H9 (cell line): ENCODE data around the gene HSPA4. TPM values are rescaled to one million over a fixed set of nuclear protein-coding genes. Genes with fewer than 3 reads are reported as not detected.

ENCODE experiments used
- DNase-seq: peaks from one replicate; pipeline ENCODE4 v3.0.0-alpha.2; 2017
- H2AFZ ChIP-seq: one replicate; pipeline ENCODE4 v1.6.1; 2013; ENCODE audit warnings: mild to moderate bottlenecking, low read length, control low read depth, moderate library complexity
- H2AK5ac ChIP-seq: 2 replicates; pipeline ENCODE4 v1.6.1; 2013; ENCODE audit warnings: low read length, control low read depth, mixed read lengths; ENCODE audit not compliant: insufficient read length
- H2BK120ac ChIP-seq: one replicate; pipeline ENCODE4 v1.6.1; 2013; ENCODE audit warnings: low read depth, mild to moderate bottlenecking, low read length, control low read depth, inconsistent platforms; ENCODE audit not compliant: poor library complexity, severe bottlenecking
- H2BK12ac ChIP-seq: 2 replicates; pipeline ENCODE4 v1.6.1; 2013; ENCODE audit warnings: low read length, control low read depth, mixed read lengths, low read depth; ENCODE audit not compliant: insufficient read length
- H2BK15ac ChIP-seq: 2 replicates; pipeline ENCODE4 v1.6.1; 2013; ENCODE audit warnings: low read depth, low read length, control low read depth
- H2BK20ac ChIP-seq: one replicate; pipeline ENCODE4 v1.6.1; 2013; ENCODE audit warnings: low read depth, mild to moderate bottlenecking, low read length, control low read depth, inconsistent platforms; ENCODE audit not compliant: poor library complexity, severe bottlenecking
- H2BK5ac ChIP-seq: 2 replicates; pipeline ENCODE4 v1.6.1; 2013; ENCODE audit warnings: low read length, control low read depth, mixed read lengths; ENCODE audit not compliant: insufficient read length
- H3K14ac ChIP-seq: 2 replicates; pipeline ENCODE4 v1.6.1; 2013; ENCODE audit warnings: low read length, control low read depth; ENCODE audit not compliant: insufficient read depth
- H3K18ac ChIP-seq: 2 replicates; pipeline ENCODE4 v1.6.1; 2013; ENCODE audit warnings: low read depth, mild to moderate bottlenecking, mixed read lengths, low read length, control low read depth; ENCODE audit not compliant: insufficient read length
- H3K23ac ChIP-seq: 2 replicates; pipeline ENCODE4 v1.6.1; 2013; ENCODE audit warnings: low read length, control low read depth, mixed read lengths, low read depth; ENCODE audit not compliant: insufficient read length
- H3K23me2 ChIP-seq: 2 replicates; pipeline ENCODE4 v1.6.1; 2013; ENCODE audit warnings: low read depth, mild to moderate bottlenecking, mixed read lengths, low read length, control low read depth; ENCODE audit not compliant: insufficient read length, poor library complexity, severe bottlenecking
- H3K27ac ChIP-seq: 2 replicates; pipeline ENCODE4 v1.5.1; 2013; ENCODE audit warnings: low read length, control low read depth, mixed read lengths, low read depth; ENCODE audit not compliant: insufficient read length
- H3K27me3 ChIP-seq: 2 replicates; pipeline ENCODE4 v1.6.1; 2013; ENCODE audit warnings: low read length, control low read depth, inconsistent platforms; ENCODE audit not compliant: insufficient read depth
- H3K4ac ChIP-seq: 2 replicates; pipeline ENCODE4 v1.6.1; 2013; ENCODE audit warnings: low read depth, mild to moderate bottlenecking, control low read depth, inconsistent platforms, low read length, moderate library complexity
- H3K4me1 ChIP-seq: 2 replicates; pipeline ENCODE4 v1.6.1; 2013; ENCODE audit warnings: low read length, control low read depth, inconsistent platforms; ENCODE audit not compliant: insufficient read depth
- H3K4me2 ChIP-seq: 2 replicates; pipeline ENCODE4 v1.6.1; 2013; ENCODE audit warnings: low read length, control low read depth, mixed read lengths; ENCODE audit not compliant: insufficient read length, insufficient read depth
- H3K56ac ChIP-seq: 2 replicates; pipeline ENCODE4 v1.6.1; 2013; ENCODE audit warnings: low read depth, mild to moderate bottlenecking, mixed read lengths, low read length, control low read depth; ENCODE audit not compliant: insufficient read length
- H3K79me1 ChIP-seq: 2 replicates; pipeline ENCODE4 v1.6.1; 2013; ENCODE audit warnings: low read depth, mild to moderate bottlenecking, moderate library complexity, low read length, control low read depth, inconsistent platforms; ENCODE audit not compliant: insufficient read depth, poor library complexity, severe bottlenecking
- H3K79me2 ChIP-seq: 2 replicates; pipeline ENCODE4 v1.6.1; 2013; ENCODE audit warnings: low read length, control low read depth, inconsistent platforms; ENCODE audit not compliant: insufficient read depth
- H3K9ac ChIP-seq: 2 replicates; pipeline ENCODE4 v1.6.1; 2013; ENCODE audit warnings: low read length, control low read depth, mixed read lengths; ENCODE audit not compliant: insufficient read length; ENCODE audit errors: extremely low read depth
- H3K9me3 ChIP-seq: one replicate; pipeline ENCODE4 v1.6.1; 2013; ENCODE audit warnings: low read depth, low read length, inconsistent platforms; ENCODE audit not compliant: control insufficient read depth
- H3T11ph ChIP-seq: one replicate; pipeline ENCODE4 v1.6.1; 2013; ENCODE audit warnings: mild to moderate bottlenecking, low read length, control low read depth, inconsistent platforms
- H4K20me1 ChIP-seq: one replicate; pipeline ENCODE4 v1.6.1; 2013; ENCODE audit not compliant: control insufficient read depth, insufficient read length, insufficient read depth
- H4K5ac ChIP-seq: 2 replicates; pipeline ENCODE4 v1.6.1; 2013; ENCODE audit warnings: low read depth, mild to moderate bottlenecking, mixed read lengths, low read length, control low read depth; ENCODE audit not compliant: insufficient read length
- H4K8ac ChIP-seq: replicated peaks from 2 replicates; pipeline ENCODE4 v1.6.1; 2013; ENCODE audit warnings: low read length, control low read depth, mixed read lengths, low read depth; ENCODE audit not compliant: insufficient read length
- H4K91ac ChIP-seq: 2 replicates; pipeline ENCODE4 v1.6.1; 2013; ENCODE audit warnings: low read depth, mild to moderate bottlenecking, moderate library complexity, mixed read lengths, low read length, control low read depth; ENCODE audit not compliant: insufficient read length
- H3K27ac Mint-ChIP-seq, 3 experiments: 2 replicates in 2 of 3; 3 replicates in 1 of 3; pipeline ENCODE4 v1.8.0; 2020 to 2021; ENCODE audit warnings: mixed read lengths in 3 of 3, mild to moderate bottlenecking in 1 of 3, moderate library complexity in 1 of 3
- H3K27me3 Mint-ChIP-seq: 2 replicates; pipeline ENCODE4 v1.8.0; 2021; ENCODE audit warnings: low read depth, mild to moderate bottlenecking, moderate library complexity, mixed read lengths
- H3K36me3 Mint-ChIP-seq, 3 experiments: 2 replicates in 2 of 3; 3 replicates in 1 of 3; pipeline ENCODE4 v1.8.0; 2020 to 2021; ENCODE audit warnings: low read depth in 3 of 3, mixed read lengths in 3 of 3; ENCODE audit not compliant: insufficient read depth in 1 of 3
- H3K4me1 Mint-ChIP-seq, 2 experiments: 2 replicates each; pipeline ENCODE4 v1.8.0; 2020; ENCODE audit warnings: mixed read lengths in 2 of 2
- H3K4me3 Mint-ChIP-seq, 2 experiments: 2 replicates in 1 of 2; 3 replicates in 1 of 2; pipeline ENCODE4 v1.8.0; 2020 to 2021; ENCODE audit warnings: mild to moderate bottlenecking in 2 of 2, mixed read lengths in 2 of 2, moderate library complexity in 1 of 2
- H3K9me3 Mint-ChIP-seq, 2 experiments: 2 replicates in 1 of 2; 3 replicates in 1 of 2; pipeline ENCODE4 v1.8.0; 2020; ENCODE audit warnings: mild to moderate bottlenecking in 2 of 2, mixed read lengths in 2 of 2, moderate library complexity in 1 of 2
- CTCF ChIP-seq: fragments of 200-600 bp; sonication (generic); conservative IDR thresholded peaks from 3 replicates; pipeline ENCODE4 v1.8.0; 2021; ENCODE audit warnings: antibody characterized with exemption, mild to moderate bottlenecking
- WGBS: extraction: QIAGEN DNeasy Blood & Tissue Kit; methylation state at CpG from one replicate; pipeline ENCODE4 v1.1.7; 2013; ENCODE audit warnings: missing lambda C conversion rate, low lambda C conversion rate, mixed read lengths; ENCODE audit not compliant: insufficient read length; ENCODE audit errors: extremely low coverage; 5-methylcytosine and 5-hydroxymethylcytosine counted together
- total RNA-seq: library from RNA; stranded (reverse); gene quantifications from 2 replicates; pipeline ENCODE4 v1.2.1, GENCODE V29; 2021

HSPA4 gene
- total RNA-seq, 1 experiment from 2014 or later, result 293 TPM

- no peak overlapping the region for H3K14ac ChIP-seq
- H3K4me1 ChIP-seq, result no peaks in the 10 kb centered on the region
- no peak overlapping the region for H2BK15ac ChIP-seq
- no peaks in the 10 kb centered on the region for H4K20me1 ChIP-seq
- H2BK5ac ChIP-seq, result no peak overlapping the region
- H3K36me3 Mint-ChIP-seq, result no peaks in the 10 kb centered on the region
- DNase-seq, result no peak
- H3T11ph ChIP-seq, result no peak overlapping the region
- H2AK5ac ChIP-seq, result no peak overlapping the region
- H2AFZ ChIP-seq, result no peak overlapping the region
- H3K4me3 Mint-ChIP-seq, result no peak overlapping the region
- WGBS, result no CpG with 5 or more reads among the region's 2 CpGs
- H3K79me2 ChIP-seq, result no peaks in the 10 kb centered on the region
- no peak overlapping the region for H3K23ac ChIP-seq
- H4K91ac ChIP-seq, result no peak overlapping the region
- no peaks in the 10 kb centered on the region for H3K23me2 ChIP-seq
- H4K8ac ChIP-seq, result no peak overlapping the region
- no peaks in the 10 kb centered on the region for H3K9me3 ChIP-seq
- no peak overlapping the region for H3K4ac ChIP-seq
- no peaks in the 10 kb centered on the region for H3K9me3 Mint-ChIP-seq
- no peak overlapping the region for H2BK20ac ChIP-seq
- no peak for TF ChIP-seq CTCF
- H3K79me1 ChIP-seq, result no peaks in the 10 kb centered on the region
- peaks cover 14 to 20% of the 10 kb centered on the region in 2 experiments for H3K4me1 Mint-ChIP-seq
- no peak overlapping the region for H2BK12ac ChIP-seq
- no peak overlapping the region for H3K9ac ChIP-seq
- no peak overlapping the region for H4K5ac ChIP-seq
- H3K4me2 ChIP-seq, result no peak overlapping the region
- no peak overlapping the region for H3K27ac ChIP-seq
- H2BK120ac ChIP-seq, result no peak overlapping the region
- H3K27me3 ChIP-seq, result no peaks in the 10 kb centered on the region
- H3K18ac ChIP-seq, result no peak overlapping the region
- no peak overlapping the region for H3K27ac Mint-ChIP-seq
- H3K56ac ChIP-seq, result no peak overlapping the region
- peaks cover 4% of the 10 kb centered on the region for H3K27me3 Mint-ChIP-seq
Observed at GRCh38 chr5:133116601-133117000, 64.8 kb downstream of the HSPA4 start.
